OCI-LY7 (cell line): ENCODE data around the gene LRP8.

ENCODE experiments used
- CTCF ChIP-seq: fragments of 200-600 bp; sonication (generic); conservative IDR thresholded peaks from 2 replicates; pipeline ENCODE4 v1.5.1; 2014; ENCODE audit warnings: mild to moderate bottlenecking, antibody characterized with exemption, low read length, moderate library complexity, mixed read lengths
- EZH2phosphoT487 ChIP-seq: fragments of 200-600 bp; sonication (generic); IDR thresholded peaks from 2 replicates; pipeline ENCODE4 v1.6.1; 2018; ENCODE audit warnings: low read depth, borderline replicate concordance, mild to moderate bottlenecking, mixed run types, antibody characterized with exemption, low read length, moderate library complexity, mixed read lengths

- TF ChIP-seq CTCF (no peak), EZH2phosphoT487 (no peak)
Observed at GRCh38 chr1:53271446-53272090, 56.3 kb downstream of the LRP8 start.
